SK-N-SH (cell line): ENCODE data around the gene GPRC5A. TPM values are rescaled to one million over a fixed set of nuclear protein-coding genes. Genes with fewer than 3 reads are reported as not detected.

ENCODE experiments used
- CTCF ChIA-PET: fragments of 300-600, 350-600 bp; formaldehyde crosslinking; extraction: SDS; loops from one replicate; lab custom pipeline; 2021; lab: Yijun Ruan, JAX
- POLR2A ChIA-PET: fragments of 350-600 bp; sonication (Branson Sonifier 250); formaldehyde crosslinking; extraction: SDS; loops from one replicate; lab custom pipeline; 2020; ENCODE audit warnings: antibody characterized with exemption, inconsistent platforms; lab: Yijun Ruan, JAX
- DNase-seq: peaks from one replicate; pipeline ENCODE4 v3.0.0; 2012
- H2AFZ ChIP-seq: fragments of 200-600 bp; sonication (generic); 2 replicates; pipeline ENCODE4 v1.8.1; 2016; ENCODE audit warnings: antibody characterized with exemption, mild to moderate bottlenecking, low read depth
- H3F3A ChIP-seq: fragments of 200-600 bp; sonication (generic); replicated peaks from 2 replicates; pipeline ENCODE3; 2016; ENCODE audit warnings: antibody characterized with exemption, mild to moderate bottlenecking; ENCODE audit not compliant: insufficient read depth
- H3K27ac ChIP-seq, 2 experiments: fragments of 200-500 bp in 1 of 2; fragments of 200-600 bp in 1 of 2; sonication (Bioruptor generic) in 1 of 2; sonication (generic), shearing (Covaris generic) in 1 of 2; 2 replicates each; pipeline versions ENCODE4 v1.5.1 to v1.6.1; 2014 to 2016; ENCODE audit warnings: low read depth in 2 of 2, inconsistent platforms in 1 of 2, low read length in 1 of 2, mild to moderate bottlenecking in 1 of 2, mixed read lengths in 1 of 2
- H3K27me3 ChIP-seq: fragments of 200-600 bp; sonication (generic), shearing (Covaris generic); 2 replicates; pipeline ENCODE4 v1.6.1; 2016; ENCODE audit warnings: mixed run types; ENCODE audit not compliant: insufficient read depth
- H3K36me3 ChIP-seq, 2 experiments: fragments of 200-500 bp in 1 of 2; fragments of 200-600 bp in 1 of 2; sonication (Bioruptor generic) in 1 of 2; sonication (generic) in 1 of 2; replicated peaks in 1 of 2; 2 replicates each; pipeline versions ENCODE3 to v1.5.1; 2014 to 2016; ENCODE audit warnings: low read length in 1 of 2, mild to moderate bottlenecking in 1 of 2; ENCODE audit not compliant: insufficient read depth in 2 of 2, control insufficient read depth in 1 of 2
- H3K4me1 ChIP-seq, 2 experiments: fragments of 200-500 bp in 1 of 2; fragments of 200-600 bp in 1 of 2; sonication (Bioruptor generic) in 1 of 2; sonication (generic), shearing (Covaris generic) in 1 of 2; 2 replicates each; pipeline versions ENCODE4 v1.5.1 to v1.6.1; 2014 to 2016; ENCODE audit warnings: low read depth in 1 of 2, low read length in 1 of 2, mixed run types in 1 of 2; ENCODE audit not compliant: insufficient read depth in 2 of 2, control insufficient read depth in 1 of 2
- H3K4me2 ChIP-seq: fragments of 200-600 bp; sonication (generic), shearing (Covaris generic); 2 replicates; pipeline ENCODE4 v1.6.1; 2017; ENCODE audit warnings: mixed run types
- H3K4me3 ChIP-seq, 2 experiments: fragments of 200-500 bp in 1 of 2; fragments of 200-600 bp in 1 of 2; sonication (Bioruptor generic) in 1 of 2; sonication (generic), shearing (Covaris generic) in 1 of 2; 2 replicates each; pipeline versions ENCODE4 v1.5.1 to v1.8.1; 2014 to 2016; ENCODE audit warnings: low read depth in 2 of 2, inconsistent platforms in 1 of 2, low read length in 1 of 2, mild to moderate bottlenecking in 1 of 2, mixed read lengths in 1 of 2, moderate library complexity in 1 of 2
- H3K79me2 ChIP-seq: fragments of 200-600 bp; sonication (generic); 2 replicates; pipeline ENCODE4 v1.8.1; 2017; ENCODE audit warnings: mild to moderate bottlenecking; ENCODE audit not compliant: insufficient read depth
- H3K9ac ChIP-seq: fragments of 200-600 bp; sonication (generic); 2 replicates; pipeline ENCODE4 v1.6.1; 2017; ENCODE audit warnings: mixed run types
- H3K9me2 ChIP-seq: fragments of 200-600 bp; sonication (generic); 2 replicates; pipeline ENCODE4 v1.6.1; 2017; ENCODE audit warnings: mixed run types
- H3K9me3 ChIP-seq: fragments of 200-600 bp; sonication (generic); 2 replicates; pipeline ENCODE4 v1.6.1; 2017; ENCODE audit warnings: mixed run types, mild to moderate bottlenecking, moderate library complexity
- H4K20me1 ChIP-seq: fragments of 200-600 bp; sonication (generic); 2 replicates; pipeline ENCODE4 v1.6.1; 2017; ENCODE audit warnings: mild to moderate bottlenecking, mixed run types; ENCODE audit not compliant: insufficient read depth
- ELF1 ChIP-seq: IDR thresholded peaks from 2 replicates; pipeline ENCODE4 v1.4.0; 2012
- EZH2phosphoT487 ChIP-seq: fragments of 200-600 bp; sonication (generic); IDR thresholded peaks from 2 replicates; pipeline ENCODE4 v1.6.1; 2017; ENCODE audit warnings: low read depth, mixed run types, mild to moderate bottlenecking, antibody characterized with exemption, moderate library complexity, borderline replicate concordance
- GABPA ChIP-seq: IDR thresholded peaks from 2 replicates; pipeline ENCODE4 v1.4.0; 2012; ENCODE audit warnings: low read depth, mild to moderate bottlenecking
- GATA2 ChIP-seq: sonication (generic); formaldehyde crosslinking; IDR thresholded peaks from 2 replicates; pipeline ENCODE4 v1.5.0; 2020; ENCODE audit warnings: mild to moderate bottlenecking, missing genetic modification reagents
- IRF3 ChIP-seq: fragments of 150-350 bp; IDR thresholded peaks from 2 replicates; pipeline ENCODE4 v1.6.1; 2016; ENCODE audit warnings: mild to moderate bottlenecking, low read depth, low read length
- JUND ChIP-seq: IDR thresholded peaks from 2 replicates; pipeline ENCODE4 v1.4.0; 2012
- MAX ChIP-seq: IDR thresholded peaks from 2 replicates; pipeline ENCODE4 v1.4.0; 2012; ENCODE audit warnings: low read depth
- MXI1 ChIP-seq: IDR thresholded peaks from 2 replicates; pipeline ENCODE4 v1.6.1; 2012; ENCODE audit warnings: mild to moderate bottlenecking, low read depth, low read length, improper control_type of control experiment
- NFIC ChIP-seq: IDR thresholded peaks from 2 replicates; pipeline ENCODE4 v1.4.0; 2012; ENCODE audit warnings: borderline replicate concordance
- NRF1 ChIP-seq: IDR thresholded peaks from 2 replicates; pipeline ENCODE4 v1.6.1; 2012; ENCODE audit warnings: low read depth, mild to moderate bottlenecking, low read length
- PBX3 ChIP-seq: IDR thresholded peaks from 2 replicates; pipeline ENCODE4; 2012
- POLR2AphosphoS5 ChIP-seq: IDR thresholded peaks from 2 replicates; pipeline ENCODE4 v1.6.1; 2012; ENCODE audit warnings: low read depth, low read length
- REST ChIP-seq: IDR thresholded peaks from 2 replicates; pipeline ENCODE4 v1.6.1; 2012; ENCODE audit warnings: mild to moderate bottlenecking, low read depth, low read length, moderate library complexity
- TCF12 ChIP-seq: IDR thresholded peaks from 2 replicates; pipeline ENCODE4 v1.4.0; 2012
- USF1 ChIP-seq: IDR thresholded peaks from 2 replicates; pipeline ENCODE4 v1.4.0; 2012; ENCODE audit warnings: low read depth, borderline replicate concordance
- WGBS: methylation state at CpG from one replicate; pipeline ENCODE4 v1.1.6; 2017; ENCODE audit warnings: low lambda C conversion rate; 5-methylcytosine and 5-hydroxymethylcytosine counted together
- polyA plus RNA-seq, 3 experiments: library from polyadenylated mRNA; depleted of rRNA; stranded (reverse); fragments of >200 nt; gene quantifications; 2 replicates each; pipeline ENCODE4 v1.2.3, GENCODE V29; 2012

GPRC5A gene
- polyA plus RNA-seq, 1 of the 3 experiments (the other 2 are of a cell fraction), result 12.7 TPM

GRCh38 chr12:12883369-12884001, 7.9 kb upstream of the GPRC5A start:
- no peaks in the 10 kb centered on the region for H3K79me2 ChIP-seq
- no peak overlapping the region for H3K9ac ChIP-seq
- DNase-seq, result no peak
- TF ChIP-seq USF1 (no peak), JUND (no peak), IRF3 (no peak), NFIC (no peak), POLR2AphosphoS5 (no peak), ELF1 (no peak), PBX3 (no peak), NRF1 (no peak), GABPA (no peak), MAX (no peak), EZH2phosphoT487 (no peak), MXI1 (no peak), TCF12 (no peak), REST (no peak), GATA2 (CRISPR knock-in tag) (no peak)
- no peaks in the 10 kb centered on the region for H3K9me2 ChIP-seq
- H3K36me3 ChIP-seq, result no peaks in the 10 kb centered on the region
- no peaks in the 10 kb centered on the region for H3K27me3 ChIP-seq
- ChIA-PET POLR2A (no interaction called here), CTCF (no interaction called here)
- H3K27ac ChIP-seq, result no peak overlapping the region
- no peaks in the 10 kb centered on the region for H3F3A ChIP-seq
- 76% methylated on average over 6 of the region's 6 CpGs for WGBS
- no peak overlapping the region for H3K4me2 ChIP-seq
- H3K4me3 ChIP-seq, result no peak overlapping the region
- 0 out of 2 replicates have a peak overlapping the region, but pooled peaks have one; percentile 13 for H2AFZ ChIP-seq
- no peaks in the 10 kb centered on the region for H4K20me1 ChIP-seq
- no peaks in the 10 kb centered on the region for H3K9me3 ChIP-seq
- no peaks in the 10 kb centered on the region; a peak in 1 of 4 replicates for H3K4me1 ChIP-seq
